Brain microvascular endothelial cell (primary cell): Measurements from ENCODE around the gene PPP2R5D.

Experiments used
- DNase-seq: peaks from one replicate; pipeline ENCODE4 v3.0.0-alpha.2; 2020
- H3K27ac ChIP-seq: fragments of 250-450 bp; sonication (Bioruptor Pico); 2 replicates; pipeline ENCODE4 v1.5.1; 2020; ENCODE audit warnings: mild to moderate bottlenecking, moderate library complexity
- H3K27me3 ChIP-seq: fragments of 250-450 bp; sonication (Bioruptor Pico); replicated peaks from 2 replicates; pipeline ENCODE4 v1.5.1; 2020; ENCODE audit warnings: mild to moderate bottlenecking
- H3K36me3 ChIP-seq: fragments of 250-450 bp; sonication (Bioruptor Pico); replicated peaks from 2 replicates; pipeline ENCODE4 v1.5.1; 2020; ENCODE audit warnings: mild to moderate bottlenecking
- H3K4me3 ChIP-seq: 2 replicates; pipeline ENCODE4 v1.5.1; 2011; ENCODE audit warnings: low read depth, mild to moderate bottlenecking, control low read depth, low read length, moderate library complexity
- CTCF ChIP-seq: IDR thresholded peaks from 2 replicates; pipeline ENCODE4 v1.5.1; 2011; ENCODE audit warnings: low read depth, mild to moderate bottlenecking, moderate library complexity, low read length, control low read depth, inconsistent platforms; ENCODE audit errors: missing control alignments
- in situ Hi-C: cut with HindIII; loops from 2 replicates; pipeline ENCODE4 v1.10.0; 2017; ENCODE audit warnings: low sequenced_read_pairs, low pct_ligation_motif_present

PPP2R5D gene

GRCh38 chr6:43060034-43060754 is 75.8 kb downstream of the PPP2R5D start:
- in situ Hi-C loops, result no loop called here
- peak overlapping the region; percentile 90 for H3K27ac ChIP-seq
- no peak for DNase-seq

GRCh38 chr6:43060755-43061633 is 76.6 kb downstream of the PPP2R5D start:
- no peak for DNase-seq
- Histone ChIP-seq H3K36me3 (peaks cover 3% of the 10 kb centered on the region), H3K27me3 (no peaks in the 10 kb centered on the region), H3K4me3 (no peak overlapping the region), H3K27ac (no peak overlapping the region)
- TF ChIP-seq CTCF, result no peak
- in situ Hi-C loops, result no loop called here

More at GRCh38 chr6:43060034-43060754, 75.8 kb downstream of the PPP2R5D start:
- TF ChIP-seq CTCF, result no peak
- Histone ChIP-seq H3K4me3 (peak overlapping the region; percentile 82), H3K36me3 (peaks cover 6% of the 10 kb centered on the region), H3K27me3 (no peaks in the 10 kb centered on the region)

GRCh38 chr6:43061861-43062260 is 77.5 kb downstream of the PPP2R5D start:
- in situ Hi-C loops, result no loop called here
- TF ChIP-seq CTCF, result no peak
- no peak overlapping the region for H3K4me3 ChIP-seq
- no peak for DNase-seq
- H3K36me3 ChIP-seq, result peaks cover 3% of the 10 kb centered on the region
- H3K27me3 ChIP-seq, result no peaks in the 10 kb centered on the region
- H3K27ac ChIP-seq, result no peak overlapping the region
